Endothelial cell of umbilical vein (primary cell): ENCODE measurements around the gene GCGR. TPM values are rescaled to one million over a fixed set of nuclear protein-coding genes. Genes with fewer than 3 reads are reported as not detected.

ENCODE experiments used
- BruUV-seq: library from RNA; stranded (reverse); fragments of 400-500 nt; replicated peaks from 2 replicates; lab custom pipeline; 2021; lab: Mats Ljungman, UMichigan
- CTCF ChIA-PET: fragments of 300-600, 350-600 bp; sonication (Branson Sonifier 250); formaldehyde crosslinking; loops from one replicate; lab custom pipeline; 2021; ENCODE audit warnings: antibody characterized with exemption, inconsistent platforms; lab: Charles Lee
- POLR2A ChIA-PET: fragments of 300-600, 350-600 bp; sonication (Branson Sonifier 250); formaldehyde crosslinking; loops from one replicate; lab custom pipeline; 2021; ENCODE audit warnings: antibody characterized with exemption, inconsistent platforms; lab: Charles Lee
- DNase-seq: peaks from one replicate; pipeline ENCODE4 v3.0.0-alpha.2; 2011; ENCODE audit warnings: low read depth, low spot score
- FAIRE-seq: peaks from 2 replicates; lab custom pipeline; 2011; peaks lifted over from hg19 to GRCh38; lab: Jason Lieb, UNC
- H2AFZ ChIP-seq: 2 replicates; pipeline ENCODE4 v1.6.0; 2012; ENCODE audit warnings: low read depth, low read length, control low read depth, inconsistent platforms
- H3K27ac ChIP-seq: 2 replicates; pipeline ENCODE4 v1.5.1; 2011; ENCODE audit warnings: low read depth, mild to moderate bottlenecking, control low read depth, low read length, moderate library complexity; ENCODE audit not compliant: insufficient read depth
- H3K27me3 ChIP-seq, 2 experiments: 2 replicates each; pipeline versions ENCODE4 v1.6.0 to v1.6.1; 2011; ENCODE audit warnings: low read length in 2 of 2, mixed read lengths in 1 of 2; ENCODE audit not compliant: control insufficient read depth in 2 of 2, insufficient read depth in 2 of 2
- H3K36me3 ChIP-seq, 2 experiments: 2 replicates in 1 of 2; 3 replicates in 1 of 2; pipeline ENCODE4 v1.5.1; 2011; ENCODE audit warnings: low read length in 2 of 2, mild to moderate bottlenecking in 1 of 2, moderate library complexity in 1 of 2; ENCODE audit not compliant: control insufficient read depth in 2 of 2, insufficient read depth in 2 of 2; ENCODE audit errors: extremely low read depth in 1 of 2
- H3K4me1 ChIP-seq: 3 replicates; pipeline ENCODE4 v1.5.1; 2011; ENCODE audit warnings: mild to moderate bottlenecking, low read length; ENCODE audit not compliant: control insufficient read depth, insufficient read depth; ENCODE audit errors: extremely low read depth
- H3K4me2 ChIP-seq: 2 replicates; pipeline ENCODE4 v1.6.1; 2011; ENCODE audit warnings: low read length, control low read depth, mixed read lengths; ENCODE audit not compliant: insufficient read depth
- H3K4me3 ChIP-seq, 3 experiments: fragments of 200-600 bp in 1 of 3; sonication (generic), shearing (Covaris generic) in 1 of 3; replicated peaks in 1 of 3; 2 replicates each; pipeline ENCODE4 v1.5.1; 2011 to 2016; ENCODE audit warnings: control low read depth in 3 of 3, low read length in 3 of 3, mild to moderate bottlenecking in 2 of 3, inconsistent platforms in 1 of 3, low read depth in 1 of 3, moderate library complexity in 1 of 3; ENCODE audit not compliant: insufficient read depth in 1 of 3
- H3K79me2 ChIP-seq: 2 replicates; pipeline ENCODE4 v1.6.0; 2012; ENCODE audit warnings: low read length, inconsistent platforms; ENCODE audit not compliant: control insufficient read depth, insufficient read depth
- H3K9ac ChIP-seq: replicated peaks from 2 replicates; pipeline ENCODE3; 2011; ENCODE audit warnings: low read length, control low read depth; ENCODE audit not compliant: insufficient read depth; ENCODE audit errors: extremely low read depth
- H3K9me1 ChIP-seq: replicated peaks from 3 replicates; pipeline ENCODE4 v1.6.0; 2011; ENCODE audit warnings: mild to moderate bottlenecking, low read length; ENCODE audit not compliant: control insufficient read depth, insufficient read depth; ENCODE audit errors: extremely low read depth
- H3K9me3 ChIP-seq: replicated peaks from 2 replicates; pipeline ENCODE4 v1.5.1; 2012; ENCODE audit warnings: low read length, inconsistent platforms; ENCODE audit not compliant: control insufficient read depth, insufficient read depth
- H4K20me1 ChIP-seq: replicated peaks from 2 replicates; pipeline ENCODE3; 2011; ENCODE audit warnings: mild to moderate bottlenecking, low read length; ENCODE audit not compliant: control insufficient read depth, insufficient read depth; ENCODE audit errors: extremely low read depth
- dilution Hi-C: fragments of 300-500 bp; cut with MboI; formaldehyde crosslinking; loops from one replicate; pipeline ENCODE4 v1.15.0; 2019; ENCODE audit warnings: low sequenced_read_pairs; ENCODE audit not compliant: extremely low pct_ligation_motif_present
- intact Hi-C: fragments of 100-400 bp; cut with micrococcal nuclease; formaldehyde crosslinking; loops from one replicate; pipeline ENCODE4 v1.10.0; 2022
- polyA plus RNA-seq, 4 experiments: library from polyadenylated mRNA; depleted of rRNA in 3 of 4; stranded (reverse) in 3 of 4; unstranded in 1 of 4; fragments of >200 nt; gene quantifications; 2 replicates each; pipeline versions ENCODE4 v1.2.1 to v1.2.3, GENCODE V29; 2011 to 2012; ENCODE audit warnings: missing spikeins in 1 of 4
- total RNA-seq: library from RNA; stranded (reverse); gene quantifications from 2 replicates; pipeline ENCODE4 v1.2.3, GENCODE V29; 2021
- TF ChIP-seq, protein P1 (sequence below), 2 donors: IDR thresholded peaks; 1 replicate in 1 of 2; 2 replicates in 1 of 2; pipeline ENCODE4 v1.5.1; 2011; ENCODE audit warnings: low read length in 2 of 2, mild to moderate bottlenecking in 2 of 2, moderate library complexity in 2 of 2, control low read depth in 1 of 2, inconsistent platforms in 1 of 2, low read depth in 1 of 2; ENCODE audit not compliant: insufficient read depth in 1 of 2; ENCODE audit errors: extremely low read depth in 1 of 2
- TF ChIP-seq, protein P2 (sequence below): IDR thresholded peaks from 2 replicates; pipeline ENCODE4 v1.6.1; 2011; ENCODE audit not compliant: insufficient read depth, insufficient read length

Gene GCGR
- total and polyA plus RNA-seq, 2 donors (not counting 3 experiments of a cell fraction or from before 2014, with no cell fraction given), result not detected

- H3K4me3 ChIP-seq, result no peak overlapping the region
- H3K27ac ChIP-seq, result no peak overlapping the region
- no peaks in the 10 kb centered on the region for H3K9me1 ChIP-seq
- intact Hi-C loops, result no loop called here
- BruUV-seq, result no TSS peak
- no peak for FAIRE-seq
- H2AFZ ChIP-seq, result no peak overlapping the region
- H3K4me2 ChIP-seq, result no peak overlapping the region
- CTCF ChIA-PET, result interaction anchor here (0.6 kb wide), 1 partner anchor 812 kb away, joined by 3 read pairs; no protein-coding TSS in a partner anchor
- no peaks in the 10 kb centered on the region for H4K20me1 ChIP-seq
- POLR2A ChIA-PET, result no interaction called here
- dilution Hi-C loops, result no loop called here
- no peaks in the 10 kb centered on the region for H3K36me3 ChIP-seq
- DNase-seq, result no peak
- H3K4me1 ChIP-seq, result no peaks in the 10 kb centered on the region
- no peaks in the 10 kb centered on the region for H3K79me2 ChIP-seq
- TF ChIP-seq, protein P1, sequence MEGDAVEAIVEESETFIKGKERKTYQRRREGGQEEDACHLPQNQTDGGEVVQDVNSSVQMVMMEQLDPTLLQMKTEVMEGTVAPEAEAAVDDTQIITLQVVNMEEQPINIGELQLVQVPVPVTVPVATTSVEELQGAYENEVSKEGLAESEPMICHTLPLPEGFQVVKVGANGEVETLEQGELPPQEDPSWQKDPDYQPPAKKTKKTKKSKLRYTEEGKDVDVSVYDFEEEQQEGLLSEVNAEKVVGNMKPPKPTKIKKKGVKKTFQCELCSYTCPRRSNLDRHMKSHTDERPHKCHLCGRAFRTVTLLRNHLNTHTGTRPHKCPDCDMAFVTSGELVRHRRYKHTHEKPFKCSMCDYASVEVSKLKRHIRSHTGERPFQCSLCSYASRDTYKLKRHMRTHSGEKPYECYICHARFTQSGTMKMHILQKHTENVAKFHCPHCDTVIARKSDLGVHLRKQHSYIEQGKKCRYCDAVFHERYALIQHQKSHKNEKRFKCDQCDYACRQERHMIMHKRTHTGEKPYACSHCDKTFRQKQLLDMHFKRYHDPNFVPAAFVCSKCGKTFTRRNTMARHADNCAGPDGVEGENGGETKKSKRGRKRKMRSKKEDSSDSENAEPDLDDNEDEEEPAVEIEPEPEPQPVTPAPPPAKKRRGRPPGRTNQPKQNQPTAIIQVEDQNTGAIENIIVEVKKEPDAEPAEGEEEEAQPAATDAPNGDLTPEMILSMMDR (IDR thresholded peaks at IDR 0.05; ENCODE audit: extremely low read depth in 1 of 2, insufficient read depth in 1 of 2, low read depth in 1 of 2, low read length in 2 of 2), result no peak
- TF ChIP-seq, protein P2, sequence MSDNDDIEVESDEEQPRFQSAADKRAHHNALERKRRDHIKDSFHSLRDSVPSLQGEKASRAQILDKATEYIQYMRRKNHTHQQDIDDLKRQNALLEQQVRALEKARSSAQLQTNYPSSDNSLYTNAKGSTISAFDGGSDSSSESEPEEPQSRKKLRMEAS, result no peak
- H3K9me3 ChIP-seq, result no peaks in the 10 kb centered on the region
- peaks cover 0 to under 1% of the 10 kb centered on the region in 2 experiments for H3K27me3 ChIP-seq
- H3K9ac ChIP-seq, result no peak overlapping the region
Observed at GRCh38 chr17:81810892-81811704, 7.1 kb downstream of the GCGR start.
